Upper lobe of left lung (tissue), 4 donors: ENCODE results near the gene PPM1L.

Experiments used
- CTCF ChIP-seq, 6 experiments: fragments of 450-650 bp in 4 of 6; fragments of 200-600 bp in 2 of 6; sonication (generic) in 2 of 6; IDR thresholded peaks; one replicate each; pipeline ENCODE4 v1.5.1; 2016 to 2019; ENCODE audit warnings: antibody characterized with exemption in 6 of 6
- POLR2AphosphoS5 ChIP-seq, 2 donors: sonication (generic); formaldehyde crosslinking; IDR thresholded peaks; one replicate each; pipeline ENCODE4 v1.5.1; 2017; ENCODE audit warnings: antibody characterized with exemption in 2 of 2

GRCh38 chr3:160935413-160936095 lies 179.5 kb downstream of the PPM1L start:
- TF ChIP-seq CTCF (IDR thresholded peaks at IDR 0.05) (no peak), POLR2AphosphoS5 (IDR thresholded peaks at IDR 0.05) (no peak)
